ENCODE measurements around the gene SSBP3. TPM values are rescaled to one million over a fixed set of nuclear protein-coding genes. Genes with fewer than 3 reads are reported as not detected.

Gene SSBP3
- total RNA-seq, 1 donor from 2014 or later: 51.0 TPM

- DNase-seq (ENCODE audit: low spot score in 2 of 2): no peak
- H3K27me3 ChIP-seq: no peaks in the 10 kb centered on the region
- intact Hi-C loops (cut with DNase I): no loop called here
- no peak for TF ChIP-seq CTCF (IDR thresholded peaks at IDR 0.05)
- no peaks in the 10 kb centered on the region for H3K9me3 ChIP-seq
- peaks cover 10 to 22% of the 10 kb centered on the region in 2 donors for H3K36me3 ChIP-seq
- no peak overlapping the region for H3K4me3 ChIP-seq
- peaks cover 0 to 15% of the 10 kb centered on the region in 2 donors for H3K4me1 ChIP-seq
- H3K27ac ChIP-seq: peak overlapping the region; percentile 46 to 76
These were observed 21.1 kb downstream of the SSBP3 start for GRCh38 chr1:54384918-54385726.

DNA sequence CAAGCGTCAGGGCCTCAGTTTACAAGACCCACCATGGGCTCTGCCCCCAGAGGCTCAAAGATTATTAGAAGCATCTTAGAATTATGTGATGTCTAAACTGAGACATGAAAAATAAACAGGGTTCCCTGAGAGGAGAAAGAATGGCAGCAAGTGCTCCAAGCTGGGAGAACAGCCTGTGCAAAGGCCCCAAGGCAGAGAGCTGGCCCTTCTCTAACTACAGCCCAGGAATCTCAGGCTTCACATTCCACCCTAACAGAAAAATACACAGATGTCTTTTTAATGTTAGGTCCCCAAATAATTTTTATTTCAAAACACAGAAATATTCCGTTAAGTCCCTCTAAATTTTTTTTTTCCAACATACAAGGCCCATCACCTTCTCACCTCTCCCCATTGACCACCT, 21.7 kb downstream of the SSBP3 start:
- no peaks in the 10 kb centered on the region for H3K9me3 ChIP-seq
- DNase-seq (ENCODE audit: low spot score in 2 of 2): no peak
- intact Hi-C loops (cut with DNase I): no loop called here
- H3K4me1 ChIP-seq: peaks cover 0 to 15% of the 10 kb centered on the region in 2 donors
- peak overlapping the region in 1 of 2 donors; percentile 76 for H3K27ac ChIP-seq
- peaks cover 5 to 19% of the 10 kb centered on the region in 2 donors for H3K36me3 ChIP-seq
- H3K27me3 ChIP-seq: no peaks in the 10 kb centered on the region
- no peak overlapping the region for H3K4me3 ChIP-seq
- no peak for TF ChIP-seq CTCF (IDR thresholded peaks at IDR 0.05)

DNA sequence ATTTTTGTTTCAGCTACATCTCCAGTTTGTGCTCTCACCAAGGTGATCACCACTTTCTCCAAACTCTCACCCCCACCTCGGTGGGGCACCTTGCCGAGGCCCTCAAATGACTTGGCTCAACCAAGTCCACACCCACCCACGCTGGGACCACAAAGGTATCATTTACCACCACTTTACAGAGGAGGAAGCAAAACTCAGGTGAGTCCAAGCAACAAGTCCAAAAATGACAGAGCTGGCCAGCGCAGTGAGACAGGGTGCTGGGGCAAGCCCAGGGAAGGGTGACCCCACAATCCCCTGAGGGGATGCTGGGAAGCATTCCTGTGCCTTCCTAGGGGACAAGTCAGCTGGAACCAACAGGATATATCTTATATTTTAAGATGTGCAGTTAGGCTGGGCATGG, 24.7 kb downstream of the SSBP3 start:
- peaks cover 0 to 13% of the 10 kb centered on the region in 2 donors for H3K4me1 ChIP-seq

DNA sequence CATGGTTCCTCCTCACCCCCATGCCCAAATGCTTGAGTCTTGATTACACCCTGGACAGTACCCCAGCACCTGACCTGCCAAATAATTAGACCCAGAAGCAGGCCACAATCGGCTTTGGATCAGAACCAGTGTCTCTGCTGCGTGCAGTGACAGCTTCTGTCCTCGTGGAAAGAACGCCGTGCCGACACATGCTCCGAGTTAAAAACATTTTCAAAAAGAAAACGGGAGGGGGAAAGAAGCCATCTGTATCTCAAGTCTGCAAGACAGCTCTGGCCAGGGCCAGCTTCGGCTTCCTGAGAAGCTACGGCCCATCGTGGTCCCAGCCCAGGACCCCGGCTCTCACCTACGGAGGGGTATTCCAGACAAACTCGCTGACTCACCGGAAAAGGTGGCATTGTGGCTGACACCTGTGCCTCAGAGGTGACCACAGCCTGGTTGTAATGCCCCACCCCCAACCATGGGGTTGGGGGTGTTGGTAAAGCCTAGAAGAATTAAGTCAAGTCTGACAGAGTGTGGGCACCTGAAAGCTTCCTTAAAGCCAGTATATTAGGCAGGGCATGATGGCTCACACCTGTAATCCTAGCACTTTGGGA, 25.8 kb downstream of the SSBP3 start:
- H3K9me3 ChIP-seq: no peaks in the 10 kb centered on the region
- intact Hi-C loops (cut with DNase I): no loop called here
- no peak overlapping the region for H3K4me3 ChIP-seq
- H3K36me3 ChIP-seq: peaks cover 4 to 15% of the 10 kb centered on the region in 2 donors
- TF ChIP-seq CTCF (IDR thresholded peaks at IDR 0.05): no peak
- peaks cover 0 to 9% of the 10 kb centered on the region in 2 donors for H3K4me1 ChIP-seq
- no peaks in the 10 kb centered on the region for H3K27me3 ChIP-seq
- DNase-seq (ENCODE audit: low spot score in 2 of 2): no peak
- no peak overlapping the region for H3K27ac ChIP-seq

More for the DNA sequence above, 24.7 kb downstream of the SSBP3 start:
- no peak for DNase-seq (ENCODE audit: low spot score in 2 of 2)
- Histone ChIP-seq H3K27ac (no peak overlapping the region), H3K9me3 (no peaks in the 10 kb centered on the region), H3K27me3 (no peaks in the 10 kb centered on the region), H3K36me3 (peaks cover 4 to 15% of the 10 kb centered on the region in 2 donors), H3K4me3 (no peak overlapping the region)
- intact Hi-C loops (cut with DNase I): no loop called here
- TF ChIP-seq CTCF (IDR thresholded peaks at IDR 0.05): no peak

GRCh38 chr1:54379555-54380289, 26.5 kb downstream of the SSBP3 start:
- peaks cover 0 to 5% of the 10 kb centered on the region in 2 donors for H3K4me1 ChIP-seq
- no peaks in the 10 kb centered on the region for H3K9me3 ChIP-seq
- no peak overlapping the region for H3K4me3 ChIP-seq
- no peak for TF ChIP-seq CTCF (IDR thresholded peaks at IDR 0.05)
- intact Hi-C loops (cut with DNase I): no loop called here
- H3K27ac ChIP-seq: no peak overlapping the region
- no peak for DNase-seq (ENCODE audit: low spot score in 2 of 2)
- peaks cover 4 to 15% of the 10 kb centered on the region in 2 donors for H3K36me3 ChIP-seq
- H3K27me3 ChIP-seq: no peaks in the 10 kb centered on the region
